GM12892 (cell line): Measurements from ENCODE around the gene ELOVL2.

Experiments used
- POLR2A ChIP-seq: IDR thresholded peaks from 2 replicates; pipeline ENCODE4 v1.6.1; 2011; ENCODE audit warnings: low read depth, low read length, control low read depth
- POLR2AphosphoS5 ChIP-seq: IDR thresholded peaks from 2 replicates; pipeline ENCODE4 v1.6.1; 2011; ENCODE audit warnings: low read depth, low read length, control low read depth
- TAF1 ChIP-seq: IDR thresholded peaks from 2 replicates; pipeline ENCODE4 v1.6.1; 2011; ENCODE audit warnings: low read depth, mild to moderate bottlenecking, control low read depth, low read length, borderline replicate concordance

DNA sequence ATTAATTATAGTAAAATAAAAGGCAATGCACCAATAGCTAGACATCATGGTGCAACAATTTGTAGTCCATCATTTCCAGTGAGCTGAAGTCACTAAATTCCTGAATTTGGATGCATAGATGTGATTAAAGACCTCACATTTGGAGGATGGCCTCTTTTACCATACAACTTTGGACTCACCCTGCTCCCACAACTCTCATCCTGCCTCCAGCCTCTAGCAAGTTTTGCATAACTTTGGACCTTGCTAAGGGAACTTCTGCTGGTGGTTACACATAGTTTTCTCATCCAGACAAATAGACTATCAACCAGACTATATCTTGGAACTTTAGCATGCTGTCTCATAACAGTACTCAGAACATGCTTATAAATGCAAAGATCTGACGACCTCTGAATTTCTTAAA is 12.8 kb upstream of the ELOVL2 start:
- TF ChIP-seq POLR2A (no peak), POLR2AphosphoS5 (no peak), TAF1 (no peak)
